Measurements from ENCODE around the gene PRKAR1A. TPM values are rescaled to one million over a fixed set of nuclear protein-coding genes. Genes with fewer than 3 reads are reported as not detected.

PRKAR1A gene
- total RNA-seq, 1 experiment from 2014 or later = 106 TPM

Other genes starting within 250 kb of the PRKAR1A start
- 0.15 and 0.28 TPM in 2 replicates for gene SLC16A6, start 221.3 kb upstream of the PRKAR1A start, total RNA-seq (2014; rRNA removed; shearing (Covaris generic))
- gene ARSG, start 220.9 kb upstream of the PRKAR1A start, total RNA-seq (2014; rRNA removed; shearing (Covaris generic)) = 15.7 and 18.8 TPM in 2 replicates
- 22.4 and 24.4 TPM in 2 replicates for gene WIPI1, start 54.9 kb upstream of the PRKAR1A start, total RNA-seq (2014; rRNA removed; shearing (Covaris generic))
- 20.5 and 22.7 TPM in 2 replicates for gene FAM20A, start 88.9 kb downstream of the PRKAR1A start, total RNA-seq (2014; rRNA removed; shearing (Covaris generic))